B cell (primary cell): ENCODE results near the gene LACTB. TPM values are rescaled to one million over a fixed set of nuclear protein-coding genes. Genes with fewer than 3 reads are reported as not detected.

ENCODE experiments used
- ATAC-seq: fragments of 200-7000 bp; cut with Tn5 transposase; one replicate; pipeline ENCODE4 v1.10.0; 2021; ENCODE audit warnings: low read depth, mild to moderate bottlenecking, moderate number of reproducible peaks, moderate library complexity
- CTCF ChIA-PET: fragments of 350-600 bp; sonication (Branson Sonifier 250); formaldehyde crosslinking; loops from one replicate; lab custom pipeline; 2021; ENCODE audit warnings: antibody characterized with exemption, inconsistent platforms; lab: Charles Lee
- POLR2A ChIA-PET: fragments of 350-600 bp; sonication (Branson Sonifier 250); formaldehyde crosslinking; loops from one replicate; lab custom pipeline; 2021; ENCODE audit warnings: antibody characterized with exemption; lab: Charles Lee
- DNase-seq: peaks from one replicate; pipeline ENCODE4 v3.0.0; 2013
- H2AFZ ChIP-seq: 2 replicates; pipeline ENCODE4 v1.6.1; 2012; ENCODE audit warnings: mild to moderate bottlenecking, low read depth, low read length; ENCODE audit not compliant: insufficient read depth, poor library complexity, severe bottlenecking
- H3K27ac ChIP-seq, 2 donors: 1 replicate in 1 of 2; 2 replicates in 1 of 2; pipeline ENCODE4 v1.5.1; 2012 to 2013; ENCODE audit warnings: low read length in 2 of 2, mild to moderate bottlenecking in 2 of 2, moderate library complexity in 1 of 2
- H3K27me3 ChIP-seq, 4 experiments: fragments of 200-600 bp in 1 of 4; sonication (generic) in 1 of 4; replicated peaks in 1 of 4; 1 replicate in 2 of 4; 2 replicates in 2 of 4; pipeline versions ENCODE4 v1.6.1 to v1.7.0; 2013 to 2016; ENCODE audit warnings: low read length in 3 of 4, mild to moderate bottlenecking in 2 of 4, mixed read lengths in 1 of 4, moderate library complexity in 1 of 4; ENCODE audit not compliant: insufficient read depth in 4 of 4, control insufficient read depth in 3 of 4; ENCODE audit errors: control extremely low read depth in 1 of 4
- H3K36me3 ChIP-seq, 2 experiments: replicated peaks in 1 of 2; 1 replicate in 1 of 2; 2 replicates in 1 of 2; pipeline versions ENCODE4 v1.6.1 to v1.7.1; 2013; ENCODE audit warnings: low read length in 1 of 2; ENCODE audit not compliant: insufficient read depth in 2 of 2, control insufficient read depth in 1 of 2; ENCODE audit errors: control extremely low read depth in 1 of 2, extremely low read depth in 1 of 2
- H3K4me1 ChIP-seq, 2 donors: fragments of 200-600 bp in 1 of 2; sonication (generic) in 1 of 2; 1 replicate in 1 of 2; 2 replicates in 1 of 2; pipeline versions ENCODE4 v1.5.1 to v1.6.1; 2013 to 2017; ENCODE audit warnings: low read length in 2 of 2; ENCODE audit not compliant: control insufficient read depth in 2 of 2, insufficient read depth in 2 of 2
- H3K4me2 ChIP-seq: replicated peaks from 2 replicates; pipeline ENCODE3; 2012; ENCODE audit warnings: mild to moderate bottlenecking, low read depth, low read length; ENCODE audit not compliant: poor library complexity, severe bottlenecking
- H3K4me3 ChIP-seq, 5 experiments: fragments of 200-600 bp in 1 of 5; sonication (generic) in 1 of 5; 1 replicate in 3 of 5; 2 replicates in 2 of 5; pipeline versions ENCODE4 v1.5.1 to v1.7.0; 2011 to 2016; ENCODE audit warnings: low read length in 4 of 5, mild to moderate bottlenecking in 4 of 5, low read depth in 2 of 5, control low read depth in 1 of 5, moderate library complexity in 1 of 5; ENCODE audit not compliant: insufficient read depth in 1 of 5; ENCODE audit errors: control extremely low read depth in 1 of 5, extremely low read depth in 1 of 5
- H3K79me2 ChIP-seq: fragments of 200-600 bp; sonication (generic); one replicate; pipeline ENCODE4 v1.6.0; 2016; ENCODE audit warnings: low read length; ENCODE audit not compliant: control insufficient read depth, insufficient read depth
- H3K9ac ChIP-seq: fragments of 200-600 bp; sonication (generic); 2 replicates; pipeline ENCODE4 v1.6.1; 2017; ENCODE audit warnings: mild to moderate bottlenecking, low read length, moderate library complexity
- H3K9me3 ChIP-seq, 3 donors: one replicate each; pipeline versions ENCODE4 v1.6.1 to v1.7.1; 2013; ENCODE audit warnings: low read length in 2 of 3; ENCODE audit not compliant: control insufficient read depth in 2 of 3, insufficient read depth in 1 of 3; ENCODE audit errors: control extremely low read depth in 1 of 3
- H4K20me1 ChIP-seq: 2 replicates; pipeline ENCODE4 v1.6.0; 2012; ENCODE audit warnings: mild to moderate bottlenecking, low read length; ENCODE audit not compliant: insufficient read depth, control insufficient read depth, poor library complexity, severe bottlenecking
- H3K27ac Mint-ChIP-seq: one replicate; pipeline ENCODE4 v1.8.0; 2021; ENCODE audit warnings: mixed read lengths
- H3K27me3 Mint-ChIP-seq: one replicate; pipeline ENCODE4 v1.8.0; 2021; ENCODE audit warnings: mixed read lengths
- H3K4me1 Mint-ChIP-seq: one replicate; pipeline ENCODE4 v1.8.0; 2021; ENCODE audit warnings: mixed read lengths
- H3K4me3 Mint-ChIP-seq: one replicate; pipeline ENCODE4 v1.8.0; 2021; ENCODE audit warnings: mixed read lengths
- H3K9me3 Mint-ChIP-seq: one replicate; pipeline ENCODE4 v1.8.0; 2022; ENCODE audit warnings: mixed read lengths; ENCODE audit not compliant: insufficient read depth
- CTCF ChIP-seq: fragments of 200-600 bp; IDR thresholded peaks from one replicate; pipeline ENCODE4 v1.8.0; 2022; ENCODE audit warnings: antibody characterized with exemption, mild to moderate bottlenecking
- EZH2 ChIP-seq: IDR thresholded peaks from 2 replicates; pipeline ENCODE4 v1.6.1; 2012; ENCODE audit warnings: borderline replicate concordance, low read depth, mild to moderate bottlenecking, moderate library complexity, low read length; ENCODE audit not compliant: insufficient read depth, poor library complexity, severe bottlenecking
- WGBS: methylation state at CpG from one replicate; pipeline ENCODE4 v1.1.5; 2013; ENCODE audit warnings: missing lambda C conversion rate; ENCODE audit not compliant: insufficient coverage; 5-methylcytosine and 5-hydroxymethylcytosine counted together
- intact Hi-C: fragments of 100-400 bp; cut with micrococcal nuclease; formaldehyde crosslinking; loops from one replicate; pipeline ENCODE4 v1.10.0; 2022
- polyA plus RNA-seq: library from polyadenylated mRNA; depleted of rRNA; stranded (reverse); fragments of >200 nt; gene quantifications from 2 replicates; pipeline ENCODE4 v1.2.3, GENCODE V29; 2012
- total RNA-seq, 2 donors: library from RNA; stranded (reverse); fragments of 120-200 nt in 1 of 2; gene quantifications; 1 replicate in 1 of 2; 2 replicates in 1 of 2; pipeline versions ENCODE4 v1.2.3 to v1.2.4, GENCODE V29; 2013 to 2022

The LACTB gene
- total and polyA plus RNA-seq, 2 donors (not counting 1 experiment from before 2014, with no cell fraction given) = 5.0 to 20.0 TPM

- POLR2A ChIA-PET = no interaction called here
- no peaks in the 10 kb centered on the region for H3K4me1 ChIP-seq
- CTCF ChIA-PET = interaction anchor here (1.0 kb wide), 1 partner anchor 13 kb away, joined by 3 read pairs; no protein-coding TSS in a partner anchor
- no peak overlapping the region for H2AFZ ChIP-seq
- H3K9me3 ChIP-seq = no peaks in the 10 kb centered on the region
- H3K4me2 ChIP-seq = no peak overlapping the region
- H3K79me2 ChIP-seq = no peaks in the 10 kb centered on the region
- H3K4me3 ChIP-seq = no peak overlapping the region
- 85% methylated on average over 2 of the region's 5 CpGs for WGBS
- H3K27me3 ChIP-seq = no peaks in the 10 kb centered on the region
- Mint-ChIP-seq H3K27ac (no peak overlapping the region), H3K4me1 (no peaks in the 10 kb centered on the region), H3K4me3 (no peak overlapping the region), H3K27me3 (no peaks in the 10 kb centered on the region), H3K9me3 (no peaks in the 10 kb centered on the region)
- DNase-seq (no peak), ATAC-seq (no peak)
- intact Hi-C loops = no loop called here
- H3K9ac ChIP-seq = no peak overlapping the region
- no peaks in the 10 kb centered on the region for H4K20me1 ChIP-seq
- H3K36me3 ChIP-seq = no peaks in the 10 kb centered on the region
- no peak overlapping the region for H3K27ac ChIP-seq
- TF ChIP-seq EZH2 = no peak
- no peak for TF ChIP-seq CTCF
Observed at GRCh38 chr15:63172376-63172775, 50.7 kb downstream of the LACTB start.

GRCh38 chr15:63172851-63173451, 51.3 kb downstream of the LACTB start:
- 100% methylated on average over 1 of the region's 3 CpGs for WGBS
- H3K4me3 ChIP-seq = no peak overlapping the region
- H3K36me3 ChIP-seq = no peaks in the 10 kb centered on the region
- H3K4me1 ChIP-seq = no peaks in the 10 kb centered on the region
- no peak overlapping the region for H3K9ac ChIP-seq
- Mint-ChIP-seq H3K27me3 (no peaks in the 10 kb centered on the region), H3K27ac (no peak overlapping the region), H3K4me3 (no peak overlapping the region), H3K4me1 (no peaks in the 10 kb centered on the region), H3K9me3 (no peaks in the 10 kb centered on the region)
- ChIA-PET POLR2A (no interaction called here), CTCF (interaction anchor here (0.7 to 1.0 kb wide), 2 partner anchors 12 to 25 kb away, joined by 3 to 4 read pairs; no protein-coding TSS in a partner anchor)
- ATAC-seq (no peak), DNase-seq (no peak)
- intact Hi-C loops = no loop called here
- no peak overlapping the region for H3K27ac ChIP-seq
- TF ChIP-seq EZH2 = no peak
- no peak for TF ChIP-seq CTCF
- no peaks in the 10 kb centered on the region for H4K20me1 ChIP-seq
- no peaks in the 10 kb centered on the region for H3K79me2 ChIP-seq
- no peaks in the 10 kb centered on the region for H3K27me3 ChIP-seq
- H3K9me3 ChIP-seq = no peaks in the 10 kb centered on the region
- no peak overlapping the region for H2AFZ ChIP-seq
- no peak overlapping the region for H3K4me2 ChIP-seq
